ENCODE data around the gene RECK. TPM values are rescaled to one million over a fixed set of nuclear protein-coding genes. Genes with fewer than 3 reads are reported as not detected.

Gene RECK
- total and polyA plus RNA-seq, 2 experiments from 2014 or later: 8.1 to 11.6 TPM

GRCh38 chr9:36053971-36054370, 17.3 kb downstream of the RECK start (continued):
- no peak for TF ChIP-seq CTCF (conservative IDR thresholded peaks at IDR 0.05; ENCODE audit: low read depth in 2 of 2)
- no peak for TF ChIP-seq NANOG (IDR thresholded peaks at IDR 0.05; ENCODE audit: borderline replicate concordance)
- no peak for TF ChIP-seq EZH2phosphoT487 (IDR thresholded peaks at IDR 0.05; ENCODE audit: unreplicated experiment)
- no peak for TF ChIP-seq ZNF114 (CRISPR knock-in tag; IDR thresholded peaks at IDR 0.05)
- TF ChIP-seq POLR2AphosphoS5 (IDR thresholded peaks at IDR 0.05; ENCODE audit: low read depth): no peak
- no peak for TF ChIP-seq ETS1 (IDR thresholded peaks at IDR 0.05)
- no peak for TF ChIP-seq STAT1 (IDR thresholded peaks at IDR 0.05; ENCODE audit: unreplicated experiment)
- no peak for TF ChIP-seq JUNB (IDR thresholded peaks at IDR 0.05; ENCODE audit: unreplicated experiment)
- TF ChIP-seq CREB1 (CRISPR knock-in tag; IDR thresholded peaks at IDR 0.05; ENCODE audit: low read depth): no peak

GRCh38 chr9:36056896-36057295, 20.2 kb downstream of the RECK start:
- Mint-ChIP-seq H3K27ac (no peak overlapping the region), H3K4me1 (peaks cover 5% of the 10 kb centered on the region; the same call in 2 of the 3 replicates), H3K27me3 (ENCODE audit: insufficient read depth, low read depth, poor library complexity) (no peaks in the 10 kb centered on the region), H3K36me3 (ENCODE audit: low read depth) (peaks cover 4% of the 10 kb centered on the region; the same call in 1 of the 3 replicates), H3K9me3 (no peaks in the 10 kb centered on the region), H3K4me3 (no peak overlapping the region)
- Histone ChIP-seq H3K4me1 (ENCODE audit: insufficient read depth) (no peaks in the 10 kb centered on the region), H3K27ac (ENCODE audit: low read depth) (no peak overlapping the region), H3K4me3 (no peak overlapping the region), H3K4me2 (no peak overlapping the region), H4K20me1 (replicated peaks; ENCODE audit: insufficient read depth) (no peaks in the 10 kb centered on the region; the same call in 1 of the 2 replicates), H3K9me2 (ENCODE audit: insufficient read depth) (no peaks in the 10 kb centered on the region), H3F3A (replicated peaks; ENCODE audit: low read depth) (no peaks in the 10 kb centered on the region), H3K27me3 (ENCODE audit: insufficient read depth) (no peaks in the 10 kb centered on the region), H3K36me3 (ENCODE audit: insufficient read depth) (no peaks in the 10 kb centered on the region), H3K79me2 (replicated peaks; ENCODE audit: insufficient read depth) (no peaks in the 10 kb centered on the region; the same call in 1 of the 2 replicates), H2AFZ (no peak overlapping the region)
- DNase-seq (ENCODE audit: low spot score) (no peak), ATAC-seq (no peak)
- TF ChIP-seq CTCF (conservative IDR thresholded peaks at IDR 0.05; ENCODE audit: low read depth in 2 of 2) (no peak), NANOG (IDR thresholded peaks at IDR 0.05; ENCODE audit: borderline replicate concordance) (no peak), ZNF331 (CRISPR knock-in tag; IDR thresholded peaks at IDR 0.05; ENCODE audit: low read depth) (no peak), EZH2phosphoT487 (IDR thresholded peaks at IDR 0.05; ENCODE audit: unreplicated experiment) (no peak), EZH2 (IDR thresholded peaks at IDR 0.05; ENCODE audit: low read depth, unreplicated experiment) (no peak), CREB1 (CRISPR knock-in tag; IDR thresholded peaks at IDR 0.05; ENCODE audit: low read depth) (no peak), ZNF114 (CRISPR knock-in tag; IDR thresholded peaks at IDR 0.05) (no peak), JUNB (IDR thresholded peaks at IDR 0.05; ENCODE audit: unreplicated experiment) (no peak), STAT1 (IDR thresholded peaks at IDR 0.05; ENCODE audit: unreplicated experiment) (no peak), POLR2AphosphoS5 (IDR thresholded peaks at IDR 0.05; ENCODE audit: low read depth) (no peak), REST (IDR thresholded peaks at IDR 0.05; ENCODE audit: unreplicated experiment) (no peak), ETS1 (IDR thresholded peaks at IDR 0.05) (no peak)
